Mesenchymal stem cell (in vitro differentiated cells and primary cell): Measurements from ENCODE around the gene FPR1.

Experiments
- DNase-seq: peaks from one replicate; pipeline ENCODE4 v3.0.0-alpha.2; 2013
- H2AFZ ChIP-seq: one replicate; pipeline ENCODE4 v1.6.1; 2013; ENCODE audit warnings: low read depth, mild to moderate bottlenecking, control low read depth, inconsistent platforms, low read length, moderate library complexity
- H2AK5ac ChIP-seq: 2 replicates; pipeline ENCODE4 v1.6.1; 2013; ENCODE audit warnings: low read length, moderate library complexity, mild to moderate bottlenecking, inconsistent platforms; ENCODE audit not compliant: severe bottlenecking
- H2BK120ac ChIP-seq: one replicate; pipeline ENCODE4 v1.6.1; 2013; ENCODE audit warnings: low read depth, mild to moderate bottlenecking, inconsistent platforms, low read length, moderate library complexity
- H2BK12ac ChIP-seq, 2 experiments: one replicate each; pipeline ENCODE4 v1.6.1; 2013; ENCODE audit warnings: inconsistent platforms in 2 of 2, low read length in 2 of 2, mild to moderate bottlenecking in 2 of 2, moderate library complexity in 2 of 2, control low read depth in 1 of 2
- H2BK15ac ChIP-seq: one replicate; pipeline ENCODE4 v1.6.1; 2013; ENCODE audit warnings: mild to moderate bottlenecking, low read depth, inconsistent platforms; ENCODE audit not compliant: poor library complexity, severe bottlenecking
- H2BK5ac ChIP-seq: 2 replicates; pipeline ENCODE4 v1.6.1; 2013; ENCODE audit warnings: low read depth, mild to moderate bottlenecking, low read length, control low read depth, inconsistent platforms; ENCODE audit not compliant: poor library complexity, severe bottlenecking
- H3K14ac ChIP-seq, 2 experiments: one replicate each; pipeline ENCODE4 v1.6.1; 2013; ENCODE audit warnings: inconsistent platforms in 2 of 2, low read length in 2 of 2, control low read depth in 1 of 2, mild to moderate bottlenecking in 1 of 2, moderate library complexity in 1 of 2
- H3K18ac ChIP-seq, 2 experiments: one replicate each; pipeline ENCODE4 v1.6.1; 2013; ENCODE audit warnings: inconsistent platforms in 2 of 2, low read length in 2 of 2, control low read depth in 1 of 2, low read depth in 1 of 2, mild to moderate bottlenecking in 1 of 2
- H3K23ac ChIP-seq, 2 experiments: one replicate each; pipeline ENCODE4 v1.6.1; 2013; ENCODE audit warnings: inconsistent platforms in 2 of 2, low read length in 2 of 2, mild to moderate bottlenecking in 2 of 2, moderate library complexity in 2 of 2, control low read depth in 1 of 2
- H3K27ac ChIP-seq: 2 replicates; pipeline ENCODE4 v1.5.1; 2013; ENCODE audit warnings: mild to moderate bottlenecking, moderate library complexity, low read length, control low read depth, inconsistent platforms; ENCODE audit not compliant: poor library complexity, severe bottlenecking
- H3K27me3 ChIP-seq, 2 experiments: 2 replicates each; pipeline versions ENCODE4 v1.6.1 to v1.7.0; 2013; ENCODE audit warnings: low read length in 2 of 2, mild to moderate bottlenecking in 2 of 2, moderate library complexity in 2 of 2, control low read depth in 1 of 2, inconsistent platforms in 1 of 2; ENCODE audit not compliant: control insufficient read depth in 1 of 2, insufficient read depth in 1 of 2
- H3K36me3 ChIP-seq, 2 experiments: 2 replicates each; pipeline versions ENCODE4 v1.6.1 to v1.7.0; 2013; ENCODE audit warnings: low read length in 2 of 2, control low read depth in 1 of 2, inconsistent platforms in 1 of 2, low read depth in 1 of 2, mild to moderate bottlenecking in 1 of 2; ENCODE audit not compliant: insufficient read depth in 2 of 2, control insufficient read depth in 1 of 2
- H3K4ac ChIP-seq, 2 experiments: one replicate each; pipeline ENCODE4 v1.6.1; 2013; ENCODE audit warnings: inconsistent platforms in 2 of 2, low read length in 2 of 2, mild to moderate bottlenecking in 2 of 2, moderate library complexity in 2 of 2, control low read depth in 1 of 2, low read depth in 1 of 2
- H3K4me1 ChIP-seq: 2 replicates; pipeline ENCODE4 v1.6.1; 2013; ENCODE audit warnings: low read depth, low read length, control low read depth; ENCODE audit not compliant: control insufficient read depth, insufficient read depth
- H3K4me2 ChIP-seq: 2 replicates; pipeline ENCODE4 v1.6.1; 2013; ENCODE audit warnings: low read length, mild to moderate bottlenecking, inconsistent platforms; ENCODE audit not compliant: poor library complexity, severe bottlenecking
- H3K4me3 ChIP-seq, 2 experiments: 2 replicates each; pipeline versions ENCODE4 v1.5.1 to v1.7.0; 2013; ENCODE audit warnings: low read length in 2 of 2, mild to moderate bottlenecking in 2 of 2, control low read depth in 1 of 2, low read depth in 1 of 2; ENCODE audit not compliant: insufficient read depth in 1 of 2
- H3K79me1 ChIP-seq: replicated peaks from 2 replicates; pipeline ENCODE4 v1.6.1; 2013; ENCODE audit warnings: mild to moderate bottlenecking, control low read depth, low read length, inconsistent platforms; ENCODE audit not compliant: poor library complexity, severe bottlenecking
- H3K9ac ChIP-seq: 2 replicates; pipeline ENCODE4 v1.7.0; 2013; ENCODE audit warnings: mild to moderate bottlenecking, low read length, moderate library complexity
- H3K9me3 ChIP-seq: 2 replicates; pipeline ENCODE4 v1.7.0; 2013; ENCODE audit warnings: mild to moderate bottlenecking, low read length; ENCODE audit not compliant: control insufficient read depth
- H4K8ac ChIP-seq: one replicate; pipeline ENCODE4 v1.6.1; 2013; ENCODE audit warnings: inconsistent platforms, mild to moderate bottlenecking, low read length, moderate library complexity
- H4K91ac ChIP-seq: one replicate; pipeline ENCODE4 v1.6.1; 2013; ENCODE audit warnings: mild to moderate bottlenecking, low read length, inconsistent platforms
- WGBS: methylation state at CpG from one replicate; pipeline ENCODE4 v1.1.7; 2013; ENCODE audit warnings: mixed read lengths; 5-methylcytosine and 5-hydroxymethylcytosine counted together

FPR1 gene

GRCh38 chr19:51793994-51794393 lies 42.3 kb upstream of the FPR1 start:
- H2BK5ac ChIP-seq: no peak overlapping the region
- 49% methylated on average over 2 of the region's 2 CpGs for WGBS
- no peaks in the 10 kb centered on the region for H3K4me1 ChIP-seq

GRCh38 chr19:51792932-51793331 lies 41.3 kb upstream of the FPR1 start:
- no peak overlapping the region for H2AFZ ChIP-seq
- H3K27ac ChIP-seq: no peak overlapping the region
- WGBS: 37% methylated on average over 2 of the region's 2 CpGs
- H2AK5ac ChIP-seq: no peak overlapping the region
- no peak overlapping the region for H2BK15ac ChIP-seq
- no peak overlapping the region for H4K8ac ChIP-seq
- peaks cover 0 to 3% of the 10 kb centered on the region in 2 experiments for H3K27me3 ChIP-seq
- H2BK5ac ChIP-seq: no peak overlapping the region
- no peak overlapping the region for H3K18ac ChIP-seq
- H3K23ac ChIP-seq: no peak overlapping the region
- no peak overlapping the region for H2BK120ac ChIP-seq
- H3K4me3 ChIP-seq: no peak overlapping the region
- H2BK12ac ChIP-seq: no peak overlapping the region
- H4K91ac ChIP-seq: no peak overlapping the region
- no peak overlapping the region for H3K4me2 ChIP-seq
- H3K4me1 ChIP-seq: no peaks in the 10 kb centered on the region
- H3K14ac ChIP-seq: no peak overlapping the region
- no peak for DNase-seq
- peaks cover 3% of the 10 kb centered on the region for H3K9me3 ChIP-seq
- H3K36me3 ChIP-seq: no peaks in the 10 kb centered on the region
- no peak overlapping the region for H3K9ac ChIP-seq
- no peak overlapping the region for H3K4ac ChIP-seq
- H3K79me1 ChIP-seq: no peaks in the 10 kb centered on the region

More at GRCh38 chr19:51793994-51794393, 42.3 kb upstream of the FPR1 start:
- Histone ChIP-seq H4K8ac (no peak overlapping the region), H2BK12ac (no peak overlapping the region), H2AFZ (no peak overlapping the region), H3K27ac (no peak overlapping the region), H3K36me3 (no peaks in the 10 kb centered on the region), H3K27me3 (peaks cover 0 to 3% of the 10 kb centered on the region in 2 experiments), H3K14ac (no peak overlapping the region), H3K9me3 (peaks cover 3% of the 10 kb centered on the region), H2AK5ac (no peak overlapping the region), H3K4me3 (no peak overlapping the region), H3K4ac (no peak overlapping the region), H3K23ac (no peak overlapping the region), H4K91ac (no peak overlapping the region), H2BK15ac (no peak overlapping the region), H3K4me2 (no peak overlapping the region), H3K18ac (no peak overlapping the region), H2BK120ac (no peak overlapping the region), H3K9ac (no peak overlapping the region), H3K79me1 (no peaks in the 10 kb centered on the region)
- DNase-seq: no peak

- Histone ChIP-seq H2BK15ac (no peak overlapping the region), H3K18ac (no peak overlapping the region), H3K9me3 (peaks cover 3% of the 10 kb centered on the region), H2BK5ac (no peak overlapping the region), H4K8ac (no peak overlapping the region), H3K27ac (no peak overlapping the region), H3K14ac (no peak overlapping the region), H2BK120ac (no peak overlapping the region), H3K27me3 (no peaks in the 10 kb centered on the region), H2AFZ (no peak overlapping the region), H2BK12ac (no peak overlapping the region), H3K36me3 (no peaks in the 10 kb centered on the region), H2AK5ac (no peak overlapping the region), H3K4me2 (no peak overlapping the region), H3K79me1 (no peaks in the 10 kb centered on the region), H3K4me1 (no peaks in the 10 kb centered on the region), H3K23ac (no peak overlapping the region), H3K4ac (no peak overlapping the region), H3K9ac (no peak overlapping the region), H4K91ac (no peak overlapping the region), H3K4me3 (no peak overlapping the region)
- DNase-seq: no peak
- 77% methylated on average over 6 of the region's 6 CpGs for WGBS
Observed at GRCh38 chr19:51789061-51789795, 37.5 kb upstream of the FPR1 start.

- H3K14ac ChIP-seq: no peak overlapping the region
Observed at GRCh38 chr19:51788029-51788428, 36.4 kb upstream of the FPR1 start.

More at GRCh38 chr19:51788029-51788428, 36.4 kb upstream of the FPR1 start:
- H3K36me3 ChIP-seq: no peaks in the 10 kb centered on the region
- WGBS: no CpG with 5 or more reads among the region's 2 CpGs
- H3K4me1 ChIP-seq: no peaks in the 10 kb centered on the region
- no peaks in the 10 kb centered on the region for H3K27me3 ChIP-seq
- no peak overlapping the region for H3K4ac ChIP-seq
- no peak overlapping the region for H2BK120ac ChIP-seq
- no peak overlapping the region for H2BK5ac ChIP-seq
- no peak overlapping the region for H3K18ac ChIP-seq
- H4K91ac ChIP-seq: no peak overlapping the region
- DNase-seq: no peak
- no peak overlapping the region for H2BK15ac ChIP-seq
- H3K9ac ChIP-seq: no peak overlapping the region
- no peak overlapping the region for H2BK12ac ChIP-seq
- peaks cover 3% of the 10 kb centered on the region for H3K9me3 ChIP-seq
- no peak overlapping the region for H3K23ac ChIP-seq
- no peak overlapping the region for H3K27ac ChIP-seq
- no peak overlapping the region for H2AK5ac ChIP-seq
- H3K4me3 ChIP-seq: no peak overlapping the region
- no peak overlapping the region for H3K4me2 ChIP-seq
- H2AFZ ChIP-seq: no peak overlapping the region
- H4K8ac ChIP-seq: no peak overlapping the region
- no peaks in the 10 kb centered on the region for H3K79me1 ChIP-seq
